ENCODE data around the gene SLC25A41. TPM values are rescaled to one million over a fixed set of nuclear protein-coding genes. Genes with fewer than 3 reads are reported as not detected.
A peak's percentile ranks its signal among the peaks of the same experiment; 100 is the strongest.

Gene SLC25A41
- total RNA-seq, 1 donor: not detected

DNA sequence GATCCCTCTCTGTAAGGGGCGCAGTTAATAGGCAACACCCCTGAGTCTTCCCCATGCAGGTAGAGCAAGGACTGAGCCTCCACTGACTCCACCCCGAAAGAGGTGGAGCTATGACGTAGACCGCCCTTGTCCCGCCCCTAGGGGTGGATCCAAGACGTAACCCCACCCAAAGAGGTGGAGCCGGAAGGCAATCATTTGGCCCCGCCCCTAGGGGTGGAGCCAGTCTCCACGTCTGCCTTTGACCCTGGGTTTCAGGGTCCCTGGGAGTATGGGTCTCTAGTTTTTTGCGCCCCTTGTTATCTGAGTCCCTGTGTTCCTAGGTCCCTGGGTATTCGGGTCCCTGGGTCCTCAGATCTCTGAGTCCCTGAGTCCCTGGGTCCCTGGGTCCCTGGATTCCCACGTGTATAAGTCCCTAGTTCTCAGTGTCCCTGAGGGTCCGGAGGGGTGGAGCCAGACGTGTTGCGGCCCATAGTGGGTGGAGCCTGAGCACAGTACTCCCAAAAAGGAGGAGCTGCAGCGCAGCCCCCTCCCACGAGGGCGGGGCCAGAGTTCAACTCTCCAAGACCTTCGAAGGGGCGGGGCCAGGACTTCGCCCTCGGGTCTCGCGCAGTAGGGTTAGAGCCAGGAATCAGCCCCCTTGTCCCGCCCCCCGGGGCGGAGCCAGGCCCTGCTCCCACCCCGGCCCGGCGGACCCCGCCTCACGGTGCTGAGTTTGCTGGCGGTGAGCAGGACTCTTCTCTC is 42.8 kb upstream of the SLC25A41 start:
- Histone ChIP-seq H3K4me1 (ENCODE audit: insufficient read depth, low read length) (no peaks in the 10 kb centered on the region), H4K20me1 (ENCODE audit: insufficient read depth, low read length) (no peaks in the 10 kb centered on the region), H3K79me2 (ENCODE audit: insufficient read depth, low read length) (no peaks in the 10 kb centered on the region), H3K9me3 (ENCODE audit: low read depth, low read length) (no peaks in the 10 kb centered on the region), H3K4me2 (ENCODE audit: insufficient read depth, low read length) (peak overlapping the region; percentile 28), H3K27ac (ENCODE audit: low read depth, low read length) (no peak overlapping the region), H3K36me3 (ENCODE audit: insufficient read depth, low read length) (no peaks in the 10 kb centered on the region), H3K4me3 (ENCODE audit: insufficient read depth, low read length) (no peak overlapping the region), H2AFZ (ENCODE audit: low read length) (no peak overlapping the region), H3K27me3 (ENCODE audit: insufficient read depth, low read length) (peaks cover 9% of the 10 kb centered on the region)
- TF ChIP-seq, protein P1, sequence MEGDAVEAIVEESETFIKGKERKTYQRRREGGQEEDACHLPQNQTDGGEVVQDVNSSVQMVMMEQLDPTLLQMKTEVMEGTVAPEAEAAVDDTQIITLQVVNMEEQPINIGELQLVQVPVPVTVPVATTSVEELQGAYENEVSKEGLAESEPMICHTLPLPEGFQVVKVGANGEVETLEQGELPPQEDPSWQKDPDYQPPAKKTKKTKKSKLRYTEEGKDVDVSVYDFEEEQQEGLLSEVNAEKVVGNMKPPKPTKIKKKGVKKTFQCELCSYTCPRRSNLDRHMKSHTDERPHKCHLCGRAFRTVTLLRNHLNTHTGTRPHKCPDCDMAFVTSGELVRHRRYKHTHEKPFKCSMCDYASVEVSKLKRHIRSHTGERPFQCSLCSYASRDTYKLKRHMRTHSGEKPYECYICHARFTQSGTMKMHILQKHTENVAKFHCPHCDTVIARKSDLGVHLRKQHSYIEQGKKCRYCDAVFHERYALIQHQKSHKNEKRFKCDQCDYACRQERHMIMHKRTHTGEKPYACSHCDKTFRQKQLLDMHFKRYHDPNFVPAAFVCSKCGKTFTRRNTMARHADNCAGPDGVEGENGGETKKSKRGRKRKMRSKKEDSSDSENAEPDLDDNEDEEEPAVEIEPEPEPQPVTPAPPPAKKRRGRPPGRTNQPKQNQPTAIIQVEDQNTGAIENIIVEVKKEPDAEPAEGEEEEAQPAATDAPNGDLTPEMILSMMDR (IDR thresholded peaks at IDR 0.05; ENCODE audit: extremely low read depth, low read depth, low read length): no peak
- peak; percentile 75 for DNase-seq (ENCODE audit: insufficient read length, low spot score, missing footprints)

DNA sequence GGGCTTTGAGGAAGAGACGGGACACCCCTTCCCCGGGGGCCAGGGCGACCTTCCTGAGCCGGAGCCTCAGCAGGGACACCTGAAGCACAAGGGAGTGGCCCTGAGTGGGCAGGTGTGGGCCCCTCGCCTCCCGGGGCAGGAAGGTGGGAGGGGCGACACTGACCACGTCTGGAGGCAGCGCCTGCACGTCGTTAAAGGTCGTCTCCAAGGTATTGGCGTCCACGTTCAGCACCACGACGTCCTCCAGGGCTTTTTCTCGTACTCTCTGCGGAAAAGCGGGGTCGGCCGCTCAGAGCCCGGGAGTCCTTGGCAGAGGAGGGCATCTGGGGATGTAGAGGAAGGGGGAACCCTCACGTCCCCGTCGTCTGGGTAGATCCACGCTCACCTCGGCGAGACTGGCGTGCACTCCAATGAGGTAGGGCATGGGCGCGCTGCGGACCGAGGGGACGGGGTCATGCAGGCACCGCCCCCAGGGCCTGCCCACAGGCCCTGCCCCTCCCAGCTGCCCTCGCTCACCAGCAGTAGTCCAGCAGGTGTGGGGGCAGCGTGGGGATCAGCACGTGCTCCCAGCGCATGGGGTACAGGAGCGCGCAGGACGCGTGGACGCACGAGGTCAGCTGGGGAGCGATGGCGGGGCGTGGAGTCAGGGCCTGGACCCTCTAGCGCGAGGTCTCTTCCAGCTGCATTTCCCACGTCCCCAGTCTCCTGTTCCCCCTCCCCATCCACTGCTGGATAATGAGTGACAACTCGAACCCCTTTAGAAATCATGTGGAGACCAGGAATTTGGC is 42.0 kb upstream of the SLC25A41 start:
- no peak overlapping the region for H2AFZ ChIP-seq (ENCODE audit: low read length)
- no peak overlapping the region for H3K4me3 ChIP-seq (ENCODE audit: insufficient read depth, low read length)
- no peak overlapping the region for H3K4me2 ChIP-seq (ENCODE audit: insufficient read depth, low read length)
- H3K9me3 ChIP-seq (ENCODE audit: low read depth, low read length): no peaks in the 10 kb centered on the region
- DNase-seq (ENCODE audit: insufficient read length, low spot score, missing footprints): peak; percentile 62
- H3K79me2 ChIP-seq (ENCODE audit: insufficient read depth, low read length): no peaks in the 10 kb centered on the region
- no peaks in the 10 kb centered on the region for H4K20me1 ChIP-seq (ENCODE audit: insufficient read depth, low read length)
- no peaks in the 10 kb centered on the region for H3K36me3 ChIP-seq (ENCODE audit: insufficient read depth, low read length)
- no peak overlapping the region for H3K27ac ChIP-seq (ENCODE audit: low read depth, low read length)
- TF ChIP-seq, protein P1 (IDR thresholded peaks at IDR 0.05; ENCODE audit: extremely low read depth, low read depth, low read length): no peak
- peaks cover 9% of the 10 kb centered on the region for H3K27me3 ChIP-seq (ENCODE audit: insufficient read depth, low read length)
- H3K4me1 ChIP-seq (ENCODE audit: insufficient read depth, low read length): no peaks in the 10 kb centered on the region

DNA sequence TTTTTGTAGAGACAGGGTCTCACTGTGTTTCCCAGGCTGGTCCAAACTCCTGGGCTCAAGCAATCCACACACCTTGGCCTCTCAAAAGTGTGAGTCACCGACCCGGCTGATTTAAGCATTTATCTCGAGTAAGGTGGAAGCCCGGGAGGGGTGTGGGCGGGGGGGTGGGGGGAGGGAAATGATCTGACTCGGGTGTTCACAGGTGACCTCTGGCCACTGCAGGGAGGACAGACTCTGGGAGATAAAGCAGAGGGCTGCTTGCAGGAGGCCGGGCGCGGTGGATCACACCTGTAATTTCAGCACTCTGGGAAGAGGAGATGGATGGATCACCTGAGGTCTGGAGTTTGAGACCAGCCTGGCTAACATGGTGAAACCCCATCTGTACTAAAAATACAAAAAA is 40.1 kb upstream of the SLC25A41 start:
- Histone ChIP-seq H2AFZ (ENCODE audit: low read length) (no peak overlapping the region), H3K79me2 (ENCODE audit: insufficient read depth, low read length) (no peaks in the 10 kb centered on the region), H4K20me1 (ENCODE audit: insufficient read depth, low read length) (no peaks in the 10 kb centered on the region), H3K27ac (ENCODE audit: low read depth, low read length) (no peak overlapping the region), H3K4me1 (ENCODE audit: insufficient read depth, low read length) (no peaks in the 10 kb centered on the region), H3K36me3 (ENCODE audit: insufficient read depth, low read length) (no peaks in the 10 kb centered on the region), H3K27me3 (ENCODE audit: insufficient read depth, low read length) (peaks cover 9% of the 10 kb centered on the region), H3K4me3 (ENCODE audit: insufficient read depth, low read length) (no peak overlapping the region), H3K4me2 (ENCODE audit: insufficient read depth, low read length) (no peak overlapping the region), H3K9me3 (ENCODE audit: low read depth, low read length) (no peaks in the 10 kb centered on the region)
- DNase-seq (ENCODE audit: insufficient read length, low spot score, missing footprints): no peak
- TF ChIP-seq, protein P1 (IDR thresholded peaks at IDR 0.05; ENCODE audit: extremely low read depth, low read depth, low read length): no peak

DNA sequence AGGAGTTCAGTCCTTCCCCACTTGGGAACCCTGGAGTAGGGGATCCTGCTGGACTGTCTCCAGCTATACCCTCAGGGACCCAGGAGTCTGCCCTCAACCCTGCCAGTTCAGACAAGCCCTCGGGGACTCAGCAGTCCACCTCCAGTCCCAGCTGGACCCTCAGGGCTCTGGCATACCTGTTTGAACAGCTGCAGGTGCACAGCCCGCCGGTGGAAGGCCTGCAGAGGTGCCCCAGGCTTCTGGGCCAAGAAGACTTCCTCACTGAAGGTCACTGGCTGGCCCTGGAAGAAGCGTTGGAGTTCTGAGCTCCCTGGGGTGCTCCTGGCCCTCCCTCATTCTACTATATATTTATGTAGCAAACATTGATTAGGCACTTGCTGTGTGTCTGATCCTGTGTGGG is 39.1 kb upstream of the SLC25A41 start:
- no peaks in the 10 kb centered on the region for H3K36me3 ChIP-seq (ENCODE audit: insufficient read depth, low read length)
- H3K79me2 ChIP-seq (ENCODE audit: insufficient read depth, low read length): no peaks in the 10 kb centered on the region
- H3K4me3 ChIP-seq (ENCODE audit: insufficient read depth, low read length): no peak overlapping the region
- DNase-seq (ENCODE audit: insufficient read length, low spot score, missing footprints): peak; percentile 26
- H2AFZ ChIP-seq (ENCODE audit: low read length): no peak overlapping the region
- TF ChIP-seq, protein P1 (IDR thresholded peaks at IDR 0.05; ENCODE audit: extremely low read depth, low read depth, low read length): no peak
- H4K20me1 ChIP-seq (ENCODE audit: insufficient read depth, low read length): no peaks in the 10 kb centered on the region
- H3K4me2 ChIP-seq (ENCODE audit: insufficient read depth, low read length): no peak overlapping the region
- H3K4me1 ChIP-seq (ENCODE audit: insufficient read depth, low read length): no peaks in the 10 kb centered on the region
- peaks cover 9% of the 10 kb centered on the region for H3K27me3 ChIP-seq (ENCODE audit: insufficient read depth, low read length)
- no peaks in the 10 kb centered on the region for H3K9me3 ChIP-seq (ENCODE audit: low read depth, low read length)
- no peak overlapping the region for H3K27ac ChIP-seq (ENCODE audit: low read depth, low read length)

Measured in osteoblast (primary cell).